H9 (cell line): ENCODE results near the gene KCNK16. TPM values are rescaled to one million over a fixed set of nuclear protein-coding genes. Genes with fewer than 3 reads are reported as not detected.

Experiments
- DNase-seq: peaks from one replicate; pipeline ENCODE4 v3.0.0-alpha.2; 2017
- H2AFZ ChIP-seq: one replicate; pipeline ENCODE4 v1.6.1; 2013; ENCODE audit warnings: mild to moderate bottlenecking, low read length, control low read depth, moderate library complexity
- H2AK5ac ChIP-seq: 2 replicates; pipeline ENCODE4 v1.6.1; 2013; ENCODE audit warnings: low read length, control low read depth, mixed read lengths; ENCODE audit not compliant: insufficient read length
- H2BK120ac ChIP-seq: one replicate; pipeline ENCODE4 v1.6.1; 2013; ENCODE audit warnings: low read depth, mild to moderate bottlenecking, low read length, control low read depth, inconsistent platforms; ENCODE audit not compliant: poor library complexity, severe bottlenecking
- H2BK12ac ChIP-seq: 2 replicates; pipeline ENCODE4 v1.6.1; 2013; ENCODE audit warnings: low read length, control low read depth, mixed read lengths, low read depth; ENCODE audit not compliant: insufficient read length
- H2BK15ac ChIP-seq: 2 replicates; pipeline ENCODE4 v1.6.1; 2013; ENCODE audit warnings: low read depth, low read length, control low read depth
- H2BK20ac ChIP-seq: one replicate; pipeline ENCODE4 v1.6.1; 2013; ENCODE audit warnings: low read depth, mild to moderate bottlenecking, low read length, control low read depth, inconsistent platforms; ENCODE audit not compliant: poor library complexity, severe bottlenecking
- H2BK5ac ChIP-seq: 2 replicates; pipeline ENCODE4 v1.6.1; 2013; ENCODE audit warnings: low read length, control low read depth, mixed read lengths; ENCODE audit not compliant: insufficient read length
- H3K14ac ChIP-seq: 2 replicates; pipeline ENCODE4 v1.6.1; 2013; ENCODE audit warnings: low read length, control low read depth; ENCODE audit not compliant: insufficient read depth
- H3K18ac ChIP-seq: 2 replicates; pipeline ENCODE4 v1.6.1; 2013; ENCODE audit warnings: low read depth, mild to moderate bottlenecking, mixed read lengths, low read length, control low read depth; ENCODE audit not compliant: insufficient read length
- H3K23ac ChIP-seq: 2 replicates; pipeline ENCODE4 v1.6.1; 2013; ENCODE audit warnings: low read length, control low read depth, mixed read lengths, low read depth; ENCODE audit not compliant: insufficient read length
- H3K23me2 ChIP-seq: 2 replicates; pipeline ENCODE4 v1.6.1; 2013; ENCODE audit warnings: low read depth, mild to moderate bottlenecking, mixed read lengths, low read length, control low read depth; ENCODE audit not compliant: insufficient read length, poor library complexity, severe bottlenecking
- H3K27ac ChIP-seq: 2 replicates; pipeline ENCODE4 v1.5.1; 2013; ENCODE audit warnings: low read length, control low read depth, mixed read lengths, low read depth; ENCODE audit not compliant: insufficient read length
- H3K27me3 ChIP-seq: 2 replicates; pipeline ENCODE4 v1.6.1; 2013; ENCODE audit warnings: low read length, control low read depth, inconsistent platforms; ENCODE audit not compliant: insufficient read depth
- H3K4ac ChIP-seq: 2 replicates; pipeline ENCODE4 v1.6.1; 2013; ENCODE audit warnings: low read depth, mild to moderate bottlenecking, control low read depth, inconsistent platforms, low read length, moderate library complexity
- H3K4me1 ChIP-seq: 2 replicates; pipeline ENCODE4 v1.6.1; 2013; ENCODE audit warnings: low read length, control low read depth, inconsistent platforms; ENCODE audit not compliant: insufficient read depth
- H3K4me2 ChIP-seq: 2 replicates; pipeline ENCODE4 v1.6.1; 2013; ENCODE audit warnings: low read length, control low read depth, mixed read lengths; ENCODE audit not compliant: insufficient read length, insufficient read depth
- H3K56ac ChIP-seq: 2 replicates; pipeline ENCODE4 v1.6.1; 2013; ENCODE audit warnings: low read depth, mild to moderate bottlenecking, mixed read lengths, low read length, control low read depth; ENCODE audit not compliant: insufficient read length
- H3K79me1 ChIP-seq: 2 replicates; pipeline ENCODE4 v1.6.1; 2013; ENCODE audit warnings: low read depth, mild to moderate bottlenecking, moderate library complexity, low read length, control low read depth, inconsistent platforms; ENCODE audit not compliant: insufficient read depth, poor library complexity, severe bottlenecking
- H3K79me2 ChIP-seq: 2 replicates; pipeline ENCODE4 v1.6.1; 2013; ENCODE audit warnings: low read length, control low read depth, inconsistent platforms; ENCODE audit not compliant: insufficient read depth
- H3K9ac ChIP-seq: 2 replicates; pipeline ENCODE4 v1.6.1; 2013; ENCODE audit warnings: low read length, control low read depth, mixed read lengths; ENCODE audit not compliant: insufficient read length; ENCODE audit errors: extremely low read depth
- H3K9me3 ChIP-seq: one replicate; pipeline ENCODE4 v1.6.1; 2013; ENCODE audit warnings: low read depth, low read length, inconsistent platforms; ENCODE audit not compliant: control insufficient read depth
- H3T11ph ChIP-seq: one replicate; pipeline ENCODE4 v1.6.1; 2013; ENCODE audit warnings: mild to moderate bottlenecking, low read length, control low read depth, inconsistent platforms
- H4K20me1 ChIP-seq: one replicate; pipeline ENCODE4 v1.6.1; 2013; ENCODE audit not compliant: control insufficient read depth, insufficient read length, insufficient read depth
- H4K5ac ChIP-seq: 2 replicates; pipeline ENCODE4 v1.6.1; 2013; ENCODE audit warnings: low read depth, mild to moderate bottlenecking, mixed read lengths, low read length, control low read depth; ENCODE audit not compliant: insufficient read length
- H4K8ac ChIP-seq: replicated peaks from 2 replicates; pipeline ENCODE4 v1.6.1; 2013; ENCODE audit warnings: low read length, control low read depth, mixed read lengths, low read depth; ENCODE audit not compliant: insufficient read length
- H4K91ac ChIP-seq: 2 replicates; pipeline ENCODE4 v1.6.1; 2013; ENCODE audit warnings: low read depth, mild to moderate bottlenecking, moderate library complexity, mixed read lengths, low read length, control low read depth; ENCODE audit not compliant: insufficient read length
- H3K27ac Mint-ChIP-seq, 3 experiments: 2 replicates in 2 of 3; 3 replicates in 1 of 3; pipeline ENCODE4 v1.8.0; 2020 to 2021; ENCODE audit warnings: mixed read lengths in 3 of 3, mild to moderate bottlenecking in 1 of 3, moderate library complexity in 1 of 3
- H3K27me3 Mint-ChIP-seq: 2 replicates; pipeline ENCODE4 v1.8.0; 2021; ENCODE audit warnings: low read depth, mild to moderate bottlenecking, moderate library complexity, mixed read lengths
- H3K36me3 Mint-ChIP-seq, 3 experiments: 2 replicates in 2 of 3; 3 replicates in 1 of 3; pipeline ENCODE4 v1.8.0; 2020 to 2021; ENCODE audit warnings: low read depth in 3 of 3, mixed read lengths in 3 of 3; ENCODE audit not compliant: insufficient read depth in 1 of 3
- H3K4me1 Mint-ChIP-seq, 2 experiments: 2 replicates each; pipeline ENCODE4 v1.8.0; 2020; ENCODE audit warnings: mixed read lengths in 2 of 2
- H3K4me3 Mint-ChIP-seq, 2 experiments: 2 replicates in 1 of 2; 3 replicates in 1 of 2; pipeline ENCODE4 v1.8.0; 2020 to 2021; ENCODE audit warnings: mild to moderate bottlenecking in 2 of 2, mixed read lengths in 2 of 2, moderate library complexity in 1 of 2
- H3K9me3 Mint-ChIP-seq, 2 experiments: 2 replicates in 1 of 2; 3 replicates in 1 of 2; pipeline ENCODE4 v1.8.0; 2020; ENCODE audit warnings: mild to moderate bottlenecking in 2 of 2, mixed read lengths in 2 of 2, moderate library complexity in 1 of 2
- CTCF ChIP-seq: fragments of 200-600 bp; sonication (generic); conservative IDR thresholded peaks from 3 replicates; pipeline ENCODE4 v1.8.0; 2021; ENCODE audit warnings: antibody characterized with exemption, mild to moderate bottlenecking
- WGBS: extraction: QIAGEN DNeasy Blood & Tissue Kit; methylation state at CpG from one replicate; pipeline ENCODE4 v1.1.7; 2013; ENCODE audit warnings: missing lambda C conversion rate, low lambda C conversion rate, mixed read lengths; ENCODE audit not compliant: insufficient read length; ENCODE audit errors: extremely low coverage; 5-methylcytosine and 5-hydroxymethylcytosine counted together
- total RNA-seq: library from RNA; stranded (reverse); gene quantifications from 2 replicates; pipeline ENCODE4 v1.2.1, GENCODE V29; 2021

Gene KCNK16
- total RNA-seq, 1 experiment from 2014 or later = not detected

GRCh38 chr6:39363280-39363679, 40.8 kb upstream of the KCNK16 start:
- H4K8ac ChIP-seq = no peak overlapping the region
- no peak overlapping the region for H3K27ac ChIP-seq
- peaks cover 15% of the 10 kb centered on the region for H3K27me3 Mint-ChIP-seq

More at GRCh38 chr6:39363280-39363679, 40.8 kb upstream of the KCNK16 start:
- peaks cover 6 to 13% of the 10 kb centered on the region in 2 experiments for H3K4me1 Mint-ChIP-seq
- Histone ChIP-seq H3K23me2 (no peaks in the 10 kb centered on the region), H4K5ac (no peak overlapping the region), H3K4me1 (no peaks in the 10 kb centered on the region), H3K4ac (no peak overlapping the region), H3K79me1 (no peaks in the 10 kb centered on the region), H3K18ac (no peak overlapping the region), H3K9me3 (no peaks in the 10 kb centered on the region), H3K23ac (no peak overlapping the region), H3K56ac (no peak overlapping the region), H3K4me2 (no peak overlapping the region), H3K79me2 (no peaks in the 10 kb centered on the region), H4K20me1 (no peaks in the 10 kb centered on the region), H2AFZ (no peak overlapping the region), H2AK5ac (no peak overlapping the region), H4K91ac (no peak overlapping the region), H3K9ac (no peak overlapping the region), H2BK20ac (no peak overlapping the region), H3K27me3 (no peaks in the 10 kb centered on the region), H2BK120ac (no peak overlapping the region), H3K14ac (no peak overlapping the region), H2BK12ac (no peak overlapping the region), H2BK5ac (no peak overlapping the region), H3T11ph (no peak overlapping the region), H2BK15ac (no peak overlapping the region)
- no peak overlapping the region; a peak in 1 of 5 replicates for H3K4me3 Mint-ChIP-seq
- no CpG with 5 or more reads among the region's 8 CpGs for WGBS
- no peak for DNase-seq
- no peaks in the 10 kb centered on the region for H3K9me3 Mint-ChIP-seq
- TF ChIP-seq CTCF = no peak
- H3K27ac Mint-ChIP-seq = no peak overlapping the region
- no peaks in the 10 kb centered on the region for H3K36me3 Mint-ChIP-seq
